ENCODE data around the gene MEIS2.

DNA sequence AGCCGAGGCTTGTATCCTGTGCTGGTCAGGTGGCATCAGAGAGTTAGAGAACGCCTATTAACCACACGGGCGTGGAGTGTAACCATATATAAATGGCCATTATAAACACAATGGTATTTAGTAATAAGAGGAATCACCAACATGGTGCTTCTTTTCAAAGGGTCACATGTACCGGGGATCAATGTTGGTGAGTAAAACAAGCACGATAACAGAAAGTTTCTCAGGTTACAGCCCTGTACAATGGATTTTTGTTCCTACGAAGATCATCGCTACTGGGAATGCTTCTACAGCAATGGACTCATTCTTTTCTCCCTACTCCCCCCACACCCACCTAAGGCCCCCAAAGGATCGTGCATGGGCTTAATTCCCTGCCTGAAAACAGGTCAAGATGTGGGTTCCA lies 42.5 kb downstream of the MEIS2 start:
- no peak for TF ChIP-seq CTCF (conservative IDR thresholded peaks at IDR 0.05; ENCODE audit: low read length)
- TF ChIP-seq EZH2phosphoT487 (IDR thresholded peaks at IDR 0.05; ENCODE audit: borderline replicate concordance): no peak
